HG03025 (cell line): ENCODE results near the gene MTPN.

ENCODE experiments used
- ATAC-seq: cut with Tn5 transposase; IDR thresholded peaks from one replicate; pipeline ENCODE4 v1.9.1; 2021; ENCODE audit warnings: mild to moderate bottlenecking, moderate library complexity; ENCODE audit not compliant: unreplicated experiment, low FRiP score

Gene MTPN

DNA sequence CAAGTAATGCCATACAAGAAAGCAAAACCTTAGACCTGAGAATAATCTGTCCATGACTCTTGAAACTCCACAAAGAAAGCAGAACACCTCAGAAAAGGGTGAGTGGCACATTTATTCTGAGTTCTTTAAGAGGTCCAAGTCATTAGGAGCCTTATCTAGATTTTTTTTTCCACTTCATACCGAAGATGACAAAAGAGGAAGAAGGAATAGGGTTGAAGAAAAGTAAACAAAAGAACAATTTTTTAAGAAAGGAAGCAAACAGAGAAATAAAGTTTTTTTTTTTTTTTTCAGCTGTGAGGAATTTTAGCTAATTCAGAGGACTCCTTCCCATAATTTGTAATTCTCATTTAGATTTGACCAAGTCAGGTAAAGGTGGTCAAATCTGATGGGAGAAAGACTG is 13.1 kb upstream of the MTPN start:
- no peak for ATAC-seq

GRCh38 chr7:135981958-135982646 is 4.9 kb upstream of the MTPN start:
- ATAC-seq: no peak

- ATAC-seq: peak; percentile 75
Measured at GRCh38 chr7:135980665-135981180, 3.6 kb upstream of the MTPN start.

- ATAC-seq: no peak
Measured at GRCh38 chr7:135980012-135980551, 2.9 kb upstream of the MTPN start.

GRCh38 chr7:135979471-135980011 is 2.4 kb upstream of the MTPN start:
- ATAC-seq: no peak

DNA sequence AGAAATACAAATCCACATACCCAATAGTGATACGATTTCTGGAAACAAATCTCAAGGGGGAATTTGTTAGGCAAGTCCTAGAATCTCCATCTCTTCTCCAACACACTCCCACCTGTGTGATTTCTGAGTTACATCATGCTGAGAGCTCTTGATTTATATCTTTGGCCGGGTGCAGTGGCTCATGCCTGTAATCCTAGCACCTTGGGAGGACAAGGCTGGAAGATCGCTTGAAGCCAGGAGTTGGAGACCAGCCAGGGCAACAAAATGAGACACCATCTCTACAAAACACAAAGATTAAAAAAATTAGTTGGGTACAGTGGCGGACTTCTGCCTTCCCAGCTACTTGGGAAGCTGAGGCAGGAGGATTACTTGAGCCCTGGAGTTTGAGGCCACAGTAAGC is 1.5 kb upstream of the MTPN start:
- ATAC-seq: no peak

- no peak for ATAC-seq
Measured at GRCh38 chr7:135977742-135978066, 545 bp upstream of the MTPN start.

DNA sequence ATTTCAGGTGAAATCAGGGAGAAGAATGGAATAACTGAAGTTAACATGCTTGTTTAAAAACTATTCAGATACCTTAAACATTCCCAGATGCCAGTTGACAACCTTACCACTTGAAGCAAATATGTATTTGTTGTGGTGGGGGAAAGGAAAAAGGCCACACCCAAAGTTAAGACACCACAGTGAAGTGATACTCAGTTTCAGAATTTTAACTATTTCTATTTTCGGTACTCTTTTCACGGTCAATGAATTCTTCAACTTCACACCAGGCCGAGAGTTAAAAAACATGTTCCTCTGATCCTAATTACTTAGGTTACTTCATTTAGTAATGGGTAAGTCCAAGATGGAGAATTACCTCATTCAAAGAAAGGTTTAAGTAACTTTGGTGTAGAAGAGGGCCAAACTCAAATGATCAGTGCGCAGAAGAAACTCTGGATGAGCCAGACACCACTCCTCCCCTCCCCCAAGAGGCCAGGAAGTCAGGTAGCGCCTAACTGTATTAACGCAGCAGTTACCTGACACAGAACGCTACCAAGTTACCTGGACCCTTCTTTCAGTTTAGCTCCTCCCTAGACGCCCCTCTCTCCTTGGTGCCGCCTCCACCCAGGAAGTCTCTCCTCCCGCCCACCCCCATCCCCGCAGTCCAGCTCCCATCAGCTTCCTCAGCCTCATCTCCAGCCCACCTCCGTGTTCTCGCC is 700 bp downstream of the MTPN start:
- peak; percentile 25 for ATAC-seq

DNA sequence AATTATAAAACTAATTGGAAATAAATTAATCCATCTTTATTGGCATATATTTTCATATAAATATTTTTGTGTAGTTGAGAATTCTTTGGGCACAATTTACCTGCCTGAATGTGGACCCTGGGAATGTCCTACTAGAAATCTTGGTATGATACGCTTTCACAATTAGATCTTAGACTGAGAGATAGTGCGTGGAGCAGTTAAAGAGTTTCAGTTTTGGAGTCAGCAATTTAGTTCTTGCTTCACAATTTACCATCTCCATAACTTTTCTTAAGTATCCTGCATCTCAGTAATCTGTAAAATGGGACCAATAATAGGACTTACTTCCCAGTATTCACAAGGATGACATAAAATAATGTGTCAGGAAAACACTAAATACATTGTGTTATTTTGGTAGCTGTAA is 2.0 kb downstream of the MTPN start:
- ATAC-seq: no peak

DNA sequence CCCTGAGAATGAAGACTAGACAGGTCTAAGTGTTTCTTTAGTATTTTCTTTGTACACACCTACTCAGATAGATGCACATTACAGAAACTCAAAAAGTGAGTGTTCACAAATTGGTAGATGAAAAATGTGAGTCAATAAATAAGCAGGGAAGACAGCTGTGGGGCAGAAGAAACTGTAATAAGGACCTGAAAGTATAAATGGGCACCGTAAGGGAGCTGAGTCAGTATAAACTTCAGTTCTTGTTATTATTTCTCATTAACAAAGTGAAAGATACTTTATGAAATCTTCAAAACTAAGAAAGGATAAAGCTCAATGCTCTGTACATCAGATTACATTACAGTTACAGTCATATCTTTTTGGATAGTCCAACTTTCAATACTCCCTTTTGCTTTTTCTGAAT is 2.5 kb downstream of the MTPN start:
- no peak for ATAC-seq

GRCh38 chr7:135971366-135971725 is 5.8 kb downstream of the MTPN start:
- ATAC-seq: no peak

GRCh38 chr7:135970682-135971365 is 6.3 kb downstream of the MTPN start:
- ATAC-seq: peak; percentile 84

DNA sequence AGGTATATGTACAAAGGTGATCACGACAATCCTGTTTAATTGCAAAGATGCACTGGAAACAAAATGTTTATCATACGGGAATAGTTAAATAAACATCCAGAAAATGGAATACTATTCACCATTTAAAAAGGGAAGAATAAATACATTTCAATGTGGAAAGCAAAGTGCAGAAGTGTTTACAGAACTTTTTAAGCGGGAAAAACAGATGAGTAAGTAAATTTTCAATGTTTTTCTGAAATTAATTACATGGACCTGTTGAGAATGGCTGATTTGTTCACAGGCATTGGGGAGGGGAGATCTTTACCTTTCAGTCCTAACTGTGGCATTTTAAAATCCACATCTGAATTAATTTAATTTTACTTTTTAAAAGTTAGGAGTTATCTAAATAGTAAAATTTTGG is 7.1 kb downstream of the MTPN start:
- ATAC-seq: no peak

DNA sequence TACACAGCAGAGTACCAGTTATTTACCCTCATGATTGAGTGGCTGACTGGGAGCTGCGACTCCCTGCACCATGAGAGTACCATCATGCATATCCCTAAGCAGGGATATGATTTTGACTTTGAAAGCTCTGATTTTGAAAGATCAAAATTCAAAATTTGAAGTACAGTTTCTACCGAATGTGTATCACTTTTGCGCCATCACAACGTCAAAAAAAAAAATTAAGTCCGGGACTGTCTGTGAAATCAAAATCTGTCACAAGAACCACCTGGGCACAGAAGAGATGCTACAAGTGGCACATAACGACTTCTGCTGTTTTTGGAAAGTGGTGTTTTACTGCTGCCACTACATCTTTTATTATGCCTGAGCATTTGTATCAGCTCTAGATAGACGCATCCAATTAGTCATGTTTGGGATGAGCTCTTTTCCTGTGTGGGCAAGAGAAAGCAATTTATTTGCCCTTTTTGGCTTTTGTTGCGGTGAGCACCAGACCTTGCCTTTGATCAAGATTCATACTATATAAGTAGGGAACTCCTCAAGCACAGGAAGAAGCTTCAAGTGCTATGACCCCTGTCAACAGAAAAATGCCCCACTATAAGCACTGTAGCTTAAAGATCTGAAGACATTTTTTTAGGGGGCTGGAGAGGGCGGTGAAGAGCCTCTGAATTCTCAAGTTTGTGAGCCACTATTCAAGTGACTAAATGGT is 10.7 kb downstream of the MTPN start:
- ATAC-seq: no peak

GRCh38 chr7:135965602-135966001 is 11.6 kb downstream of the MTPN start:
- peak; percentile 72 for ATAC-seq

- no peak for ATAC-seq
Measured at GRCh38 chr7:135964791-135965190, 12.4 kb downstream of the MTPN start.

DNA sequence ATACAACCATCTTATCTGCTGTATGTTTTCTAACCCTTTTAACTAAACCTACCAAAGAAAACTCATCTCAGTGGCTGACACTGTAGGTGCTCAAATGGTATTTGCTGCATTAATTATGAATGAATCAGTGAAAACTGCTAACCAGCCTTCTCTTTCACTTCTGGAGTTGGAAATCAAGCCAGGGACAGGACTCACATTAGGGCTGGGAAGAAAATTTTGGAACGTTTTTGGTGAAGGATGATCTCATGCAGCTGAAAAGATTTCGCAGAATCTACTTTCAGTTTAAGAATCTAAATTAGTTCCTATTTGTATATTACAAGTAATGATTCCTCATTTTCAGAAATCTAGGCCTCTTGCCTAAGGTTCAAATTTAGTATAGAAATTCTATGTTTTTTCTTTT is 12.9 kb downstream of the MTPN start:
- no peak for ATAC-seq

GRCh38 chr7:135962802-135963201 is 14.4 kb downstream of the MTPN start:
- ATAC-seq: no peak

- ATAC-seq: no peak
Measured at GRCh38 chr7:135960709-135961451, 16.3 kb downstream of the MTPN start.
